ENCODE measurements around the gene FLT4. TPM values are rescaled to one million over a fixed set of nuclear protein-coding genes. Genes with fewer than 3 reads are reported as not detected.
A peak's percentile ranks its signal among the peaks of the same experiment; 100 is the strongest.

Gene FLT4
- total and polyA plus RNA-seq, 4 donors: 12.6 to 42.1 (median 25.3) TPM

DNA sequence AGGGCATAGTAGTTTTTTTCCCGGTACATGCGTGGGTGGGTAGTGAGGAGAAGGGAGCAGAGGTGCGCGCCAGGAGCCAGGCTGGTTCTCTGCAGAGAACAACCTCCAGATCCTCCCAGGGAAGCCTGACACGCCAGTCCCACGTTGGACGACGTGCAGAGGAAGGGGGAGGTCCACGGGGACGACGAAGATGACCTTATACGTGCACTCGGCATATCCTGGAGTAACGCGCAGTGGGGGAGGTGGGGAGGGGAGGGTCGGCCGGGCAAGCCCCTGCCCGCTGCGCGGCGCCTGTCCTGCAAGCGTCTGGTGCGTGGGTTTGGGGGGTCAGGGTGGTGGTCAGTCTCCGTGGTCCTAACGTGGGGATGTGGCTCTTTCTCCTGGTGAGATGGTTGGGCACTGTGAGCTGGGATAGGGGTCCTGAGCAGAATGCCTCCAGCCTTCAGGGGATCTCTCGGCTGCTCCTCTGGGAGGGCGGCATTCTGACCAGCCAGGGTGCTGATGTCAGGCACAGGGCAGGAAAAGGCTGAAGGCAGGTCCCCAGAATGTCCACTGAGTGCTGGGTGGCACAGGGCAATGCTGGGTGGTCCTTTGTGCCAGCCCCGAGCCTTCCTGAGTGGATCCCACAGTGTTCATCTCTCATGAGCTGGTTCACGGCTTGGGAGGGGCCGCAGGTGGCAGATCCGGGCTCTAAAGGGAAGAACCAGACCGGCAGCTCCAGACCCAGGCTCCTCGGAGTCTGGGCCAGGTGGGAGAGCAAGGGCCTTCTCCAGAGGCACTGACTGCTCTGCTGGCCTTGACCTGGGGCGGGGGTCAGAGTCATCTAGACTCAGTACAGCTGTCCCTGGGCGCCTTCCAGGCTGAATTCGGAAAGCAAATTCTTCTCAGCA is 47.6 kb downstream of the FLT4 start:
- 90 to 92% methylated on average over 36 of the region's 36 CpGs for WGBS, 2 donors
- H3K36me3 ChIP-seq (ENCODE audit: control insufficient read depth in 4 of 4, insufficient read depth in 4 of 4, low read length in 4 of 4): no peaks in the 10 kb centered on the region
- no peaks in the 10 kb centered on the region for H3K9me3 ChIP-seq (ENCODE audit: control insufficient read depth in 4 of 4, insufficient read depth in 3 of 4, low read length in 3 of 4)
- no peak overlapping the region for H3K4me3 ChIP-seq
- H3K9ac ChIP-seq (ENCODE audit: insufficient read depth in 1 of 2, low read length in 2 of 2): no peak overlapping the region
- no peaks in the 10 kb centered on the region for H3K27me3 ChIP-seq (ENCODE audit: control insufficient read depth in 3 of 3, insufficient read depth in 3 of 3, low read length in 2 of 3)
- H3K27ac ChIP-seq (ENCODE audit: low read depth in 1 of 2, low read length in 1 of 2): no peak overlapping the region
- no peak for TF ChIP-seq CTCF (IDR thresholded peaks at IDR 0.05; ENCODE audit: control extremely low read depth, extremely low read depth)
- ATAC-seq (ENCODE audit: insufficient read depth, low FRiP score): no peak
- peaks cover 0 to 4% (median 0%) of the 10 kb centered on the region in 5 donors for H3K4me1 ChIP-seq (ENCODE audit: control insufficient read depth in 5 of 5, insufficient read depth in 5 of 5, low read length in 5 of 5)
- DNase-seq: peak in 1 of 3 donors; percentile 5

DNA sequence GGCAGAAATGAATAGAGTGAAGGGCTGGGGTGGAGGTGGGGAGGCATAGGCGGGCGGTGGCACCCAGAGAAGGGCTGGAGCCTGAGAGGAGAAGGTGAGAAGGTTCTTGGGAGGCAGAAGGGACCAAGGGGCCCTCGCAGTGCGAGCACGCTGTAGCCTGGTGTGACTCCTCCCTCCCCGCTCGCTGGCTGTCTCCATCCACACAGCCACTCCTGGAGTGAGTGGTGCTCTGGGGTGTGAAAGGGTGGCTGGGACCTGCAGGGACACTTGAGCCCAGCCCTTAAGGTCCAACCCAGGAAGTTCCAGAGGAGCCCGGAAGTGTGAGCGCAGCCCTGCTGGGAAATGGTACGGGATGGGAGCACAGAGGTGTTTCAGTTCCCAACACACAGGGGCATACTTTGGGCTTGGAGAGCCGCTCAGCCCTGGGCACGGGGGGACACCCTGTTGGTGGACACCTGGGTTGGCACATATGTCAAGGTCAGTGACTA is 48.8 kb downstream of the FLT4 start:
- no peak overlapping the region for H3K4me3 ChIP-seq
- ATAC-seq (ENCODE audit: insufficient read depth, low FRiP score) (no peak), DNase-seq (no peak)
- H3K27me3 ChIP-seq (ENCODE audit: control insufficient read depth in 3 of 3, insufficient read depth in 3 of 3, low read length in 2 of 3): no peaks in the 10 kb centered on the region
- H3K27ac ChIP-seq (ENCODE audit: low read depth in 1 of 2, low read length in 1 of 2): peak overlapping the region in 1 of 2 donors; percentile 23
- H3K4me1 ChIP-seq (ENCODE audit: control insufficient read depth in 5 of 5, insufficient read depth in 5 of 5, low read length in 5 of 5): peaks cover 0 to 4% (median 0%) of the 10 kb centered on the region in 5 donors
- no peaks in the 10 kb centered on the region for H3K36me3 ChIP-seq (ENCODE audit: control insufficient read depth in 4 of 4, insufficient read depth in 4 of 4, low read length in 4 of 4)
- TF ChIP-seq CTCF (IDR thresholded peaks at IDR 0.05; ENCODE audit: control extremely low read depth, extremely low read depth): no peak
- WGBS, 2 donors: 77 to 82% methylated on average over 11 to 12 of the region's 12 CpGs
- no peak overlapping the region for H3K9ac ChIP-seq (ENCODE audit: insufficient read depth in 1 of 2, low read length in 2 of 2)
- no peaks in the 10 kb centered on the region for H3K9me3 ChIP-seq (ENCODE audit: control insufficient read depth in 4 of 4, insufficient read depth in 3 of 4, low read length in 3 of 4)

GRCh38 chr5:180599981-180600553 is 49.3 kb downstream of the FLT4 start:
- no peak overlapping the region for H3K9ac ChIP-seq (ENCODE audit: insufficient read depth in 1 of 2, low read length in 2 of 2)
- DNase-seq (no peak), ATAC-seq (ENCODE audit: insufficient read depth, low FRiP score) (no peak)
- no peaks in the 10 kb centered on the region for H3K27me3 ChIP-seq (ENCODE audit: control insufficient read depth in 3 of 3, insufficient read depth in 3 of 3, low read length in 2 of 3)
- H3K36me3 ChIP-seq (ENCODE audit: control insufficient read depth in 4 of 4, insufficient read depth in 4 of 4, low read length in 4 of 4): no peaks in the 10 kb centered on the region
- H3K9me3 ChIP-seq (ENCODE audit: control insufficient read depth in 4 of 4, insufficient read depth in 3 of 4, low read length in 3 of 4): no peaks in the 10 kb centered on the region
- H3K4me3 ChIP-seq: no peak overlapping the region
- peaks cover 0 to 4% (median 0%) of the 10 kb centered on the region in 5 donors for H3K4me1 ChIP-seq (ENCODE audit: control insufficient read depth in 5 of 5, insufficient read depth in 5 of 5, low read length in 5 of 5)
- WGBS, 2 donors: 75 to 80% methylated on average over 16 of the region's 16 CpGs
- no peak overlapping the region for H3K27ac ChIP-seq (ENCODE audit: low read depth in 1 of 2, low read length in 1 of 2)
- TF ChIP-seq CTCF (IDR thresholded peaks at IDR 0.05; ENCODE audit: control extremely low read depth, extremely low read depth): no peak
